ENCODE results near the gene RSPH6A. TPM values are rescaled to one million over a fixed set of nuclear protein-coding genes. Genes with fewer than 3 reads are reported as not detected.

The RSPH6A gene
- total RNA-seq, 1 donor from 2014 or later: 0.08 TPM

GRCh38 chr19:45770192-45771101 lies 44.7 kb downstream of the RSPH6A start:
- intact Hi-C loops (cut with DNase I): no loop called here
- peak; percentile 97 for DNase-seq

GRCh38 chr19:45769821-45770191 lies 45.3 kb downstream of the RSPH6A start:
- DNase-seq: peak; percentile 61
- intact Hi-C loops (cut with DNase I): loop anchor here (5.0 kb wide), 2 partner anchors 32 to 53 kb away; no protein-coding TSS in a partner anchor
- ATAC-seq (ENCODE audit: poor library complexity): peak; percentile 0

More at GRCh38 chr19:45770192-45771101, 44.7 kb downstream of the RSPH6A start:
- ATAC-seq (ENCODE audit: poor library complexity): peak; percentile 72

GRCh38 chr19:45768984-45769782 lies 45.9 kb downstream of the RSPH6A start, which contains the start of gene SIX5:
TSS of gene SIX5 (minus strand) at chr19:45769252. CDS start at chr19:45768844, 408 bp downstream.
- ATAC-seq (ENCODE audit: poor library complexity) (peak; percentile 62), DNase-seq (peak; percentile 99)
- intact Hi-C loops (cut with DNase I): loop anchor here (5.0 kb wide), 2 partner anchors 33 to 52 kb away; no protein-coding TSS in a partner anchor

- intact Hi-C loops (cut with DNase I): loop anchor here (5.0 kb wide), 2 partner anchors 34 to 51 kb away; no protein-coding TSS in a partner anchor
- no peak for ATAC-seq (ENCODE audit: poor library complexity)
- peak; percentile 69 for DNase-seq
Measured at GRCh38 chr19:45768655-45768983, 46.5 kb downstream of the RSPH6A start.

GRCh38 chr19:45767881-45768654 lies 47.0 kb downstream of the RSPH6A start:
- DNase-seq: peak; percentile 78
- ATAC-seq (ENCODE audit: poor library complexity): peak; percentile 2
- intact Hi-C loops (cut with DNase I): loop anchor here (5.0 kb wide), 2 partner anchors 34 to 51 kb away; no protein-coding TSS in a partner anchor

GRCh38 chr19:45767410-45767880 lies 47.7 kb downstream of the RSPH6A start:
- intact Hi-C loops (cut with DNase I): loop anchor here (5.0 kb wide), 2 partner anchors 35 to 50 kb away; no protein-coding TSS in a partner anchor
- DNase-seq (peak; percentile 86), ATAC-seq (ENCODE audit: poor library complexity) (peak; percentile 8)

- peak; percentile 65 for DNase-seq
- intact Hi-C loops (cut with DNase I): loop anchor here (5.0 kb wide), 2 partner anchors 35 to 50 kb away; no protein-coding TSS in a partner anchor
- ATAC-seq (ENCODE audit: poor library complexity): no peak
Measured at GRCh38 chr19:45766869-45767346, 48.2 kb downstream of the RSPH6A start.

- DNase-seq (peak; percentile 53), ATAC-seq (ENCODE audit: poor library complexity) (no peak)
- intact Hi-C loops (cut with DNase I): loop anchor here (5.0 kb wide), 2 partner anchors 36 to 49 kb away; no protein-coding TSS in a partner anchor
Measured at GRCh38 chr19:45766296-45766868, 48.7 kb downstream of the RSPH6A start.

- DNase-seq (peak; percentile 52), ATAC-seq (ENCODE audit: poor library complexity) (no peak)
- intact Hi-C loops (cut with DNase I): loop anchor here (5.0 kb wide), 2 partner anchors 37 to 48 kb away; no protein-coding TSS in a partner anchor
Measured at GRCh38 chr19:45765702-45766295, 49.3 kb downstream of the RSPH6A start.

- intact Hi-C loops (cut with DNase I): loop anchor here (5.0 kb wide), 2 partner anchors 37 to 48 kb away; no protein-coding TSS in a partner anchor
- DNase-seq: peak; percentile 76
- peak; percentile 21 for ATAC-seq (ENCODE audit: poor library complexity)
Measured at GRCh38 chr19:45764945-45765701, 50.0 kb downstream of the RSPH6A start.

- intact Hi-C loops (cut with DNase I): no loop called here
- ATAC-seq (ENCODE audit: poor library complexity): no peak
- no peak for DNase-seq
Measured at GRCh38 chr19:45764475-45764874, 50.6 kb downstream of the RSPH6A start.

GRCh38 chr19:45763691-45764294 lies 51.3 kb downstream of the RSPH6A start:
- ATAC-seq (ENCODE audit: poor library complexity) (no peak), DNase-seq (no peak)
- intact Hi-C loops (cut with DNase I): no loop called here

GRCh38 chr19:45762870-45763631 lies 52.1 kb downstream of the RSPH6A start:
- ATAC-seq (ENCODE audit: poor library complexity) (no peak), DNase-seq (no peak)
- intact Hi-C loops (cut with DNase I): no loop called here

GRCh38 chr19:45761714-45762113 lies 53.4 kb downstream of the RSPH6A start:
- DNase-seq (no peak), ATAC-seq (ENCODE audit: poor library complexity) (no peak)
- intact Hi-C loops (cut with DNase I): no loop called here

GRCh38 chr19:45758921-45759320 lies 56.2 kb downstream of the RSPH6A start:
- intact Hi-C loops (cut with DNase I): no loop called here
- ATAC-seq (ENCODE audit: poor library complexity) (no peak), DNase-seq (no peak)
